ENCODE data around the gene MYF6. TPM values are rescaled to one million over a fixed set of nuclear protein-coding genes. Genes with fewer than 3 reads are reported as not detected.
"Not testable (repeated sequence)": the region's sequence is repeated elsewhere in the genome, so short reads cannot be mapped to it uniquely, and the experiment has no call there.

Gene MYF6
- total RNA-seq, result not detected

GRCh38 chr12:80707126-80707829 is at the start of gene MYF6:
MYF6 (plus strand) TSS chr12:80707634; CDS start chr12:80707720, 86 bp downstream.
- ATAC-seq (no peak), DNase-seq (ENCODE audit: low spot score) (no peak)
- intact Hi-C loops (cut with DNase I), result no loop called here

- intact Hi-C loops (cut with DNase I), result no loop called here
- ATAC-seq (no peak), DNase-seq (ENCODE audit: low spot score) (no peak)
Measured at GRCh38 chr12:80659512-80660063, 47.8 kb upstream of the MYF6 start.

GRCh38 chr12:80662586-80662985 is 44.8 kb upstream of the MYF6 start:
- DNase-seq (ENCODE audit: low spot score), result no peak
- intact Hi-C loops (cut with DNase I), result no loop called here
- ATAC-seq, result no peak

GRCh38 chr12:80670214-80670613 is 37.2 kb upstream of the MYF6 start:
- ATAC-seq (no peak), DNase-seq (ENCODE audit: low spot score) (no peak)
- intact Hi-C loops (cut with DNase I), result no loop called here

GRCh38 chr12:80676042-80676636 is 31.3 kb upstream of the MYF6 start:
- ATAC-seq; DNase-seq (ENCODE audit: low spot score); intact Hi-C loops (cut with DNase I): not testable (repeated sequence)

- intact Hi-C loops (cut with DNase I), result no loop called here
- no peak for DNase-seq (ENCODE audit: low spot score)
- ATAC-seq, result no peak
Measured at GRCh38 chr12:80676856-80677255, 30.6 kb upstream of the MYF6 start.

- ATAC-seq, result no peak
- no peak for DNase-seq (ENCODE audit: low spot score)
- intact Hi-C loops (cut with DNase I), result no loop called here
Measured at GRCh38 chr12:80677994-80678393, 29.4 kb upstream of the MYF6 start.

GRCh38 chr12:80679346-80680131 is 27.9 kb upstream of the MYF6 start:
- no peak for ATAC-seq
- DNase-seq (ENCODE audit: low spot score), result no peak
- intact Hi-C loops (cut with DNase I), result no loop called here

GRCh38 chr12:80681287-80681686 is 26.1 kb upstream of the MYF6 start:
- intact Hi-C loops (cut with DNase I), result no loop called here
- DNase-seq (ENCODE audit: low spot score) (no peak), ATAC-seq (no peak)

- ATAC-seq, result no peak
- intact Hi-C loops (cut with DNase I), result no loop called here
- no peak for DNase-seq (ENCODE audit: low spot score)
Measured at GRCh38 chr12:80681786-80682185, 25.6 kb upstream of the MYF6 start.

- ATAC-seq, result no peak
- no peak for DNase-seq (ENCODE audit: low spot score)
- intact Hi-C loops (cut with DNase I), result no loop called here
Measured at GRCh38 chr12:80684077-80684495, 23.3 kb upstream of the MYF6 start.

GRCh38 chr12:80690090-80690489 is 17.3 kb upstream of the MYF6 start:
- ATAC-seq (no peak), DNase-seq (ENCODE audit: low spot score) (no peak)
- intact Hi-C loops (cut with DNase I), result no loop called here

GRCh38 chr12:80690513-80690912 is 16.9 kb upstream of the MYF6 start:
- DNase-seq (ENCODE audit: low spot score), result no peak
- intact Hi-C loops (cut with DNase I), result no loop called here
- ATAC-seq, result no peak

GRCh38 chr12:80692114-80692513 is 15.3 kb upstream of the MYF6 start:
- ATAC-seq (no peak), DNase-seq (ENCODE audit: low spot score) (no peak)
- intact Hi-C loops (cut with DNase I), result no loop called here

GRCh38 chr12:80697270-80697887 is 10.1 kb upstream of the MYF6 start:
- intact Hi-C loops (cut with DNase I), result no loop called here
- DNase-seq (ENCODE audit: low spot score), result no peak
- ATAC-seq, result no peak

GRCh38 chr12:80698256-80698655 is 9.2 kb upstream of the MYF6 start:
- DNase-seq (ENCODE audit: low spot score), result no peak

GRCh38 chr12:80698847-80699542 is 8.4 kb upstream of the MYF6 start:
- intact Hi-C loops (cut with DNase I), result no loop called here

More at GRCh38 chr12:80698256-80698655, 9.2 kb upstream of the MYF6 start:
- no peak for ATAC-seq
- intact Hi-C loops (cut with DNase I), result no loop called here

GRCh38 chr12:80700327-80700726 is 7.1 kb upstream of the MYF6 start:
- intact Hi-C loops (cut with DNase I), result no loop called here
- ATAC-seq (no peak), DNase-seq (ENCODE audit: low spot score) (no peak)

More at GRCh38 chr12:80698847-80699542, 8.4 kb upstream of the MYF6 start:
- ATAC-seq, result no peak
- no peak for DNase-seq (ENCODE audit: low spot score)

- DNase-seq (ENCODE audit: low spot score) (no peak), ATAC-seq (no peak)
- intact Hi-C loops (cut with DNase I), result no loop called here
Measured at GRCh38 chr12:80701388-80701787, 6.0 kb upstream of the MYF6 start.

Data from sciatic nerve (tissue), 2 donors.